Omental fat pad (tissue), 4 donors: Measurements from ENCODE around the gene CLPSL2. TPM values are rescaled to one million over a fixed set of nuclear protein-coding genes. Genes with fewer than 3 reads are reported as not detected.

Experiments
- ATAC-seq: fragments of 150-250 bp; one replicate; pipeline ENCODE4 v1.9.1; 2016; ENCODE audit warnings: mild to moderate bottlenecking, moderate library complexity; ENCODE audit not compliant: low FRiP score
- DNase-seq: peaks from one replicate; pipeline ENCODE4 v3.0.0-alpha.2; 2019; ENCODE audit warnings: low spot score
- CTCF ChIP-seq, 3 donors: fragments of 450-650 bp; IDR thresholded peaks; one replicate each; pipeline ENCODE4 v1.5.1; 2016 to 2017; ENCODE audit warnings: antibody characterized with exemption in 3 of 3, mild to moderate bottlenecking in 3 of 3, moderate library complexity in 2 of 3
- total RNA-seq, 4 donors: library from RNA; depleted of rRNA; stranded (reverse); fragments of >200 nt; gene quantifications; one replicate each; pipeline ENCODE4 v1.1.0, GENCODE V29; 2016

The CLPSL2 gene
- total RNA-seq, 4 donors from 2014 or later = not detected

GRCh38 chr6:35757456-35758123 lies 18.8 kb upstream of the CLPSL2 start:
- TF ChIP-seq CTCF (IDR thresholded peaks at IDR 0.05) = no peak
- DNase-seq (no peak), ATAC-seq (no peak)

- ATAC-seq (no peak), DNase-seq (no peak)
- TF ChIP-seq CTCF (IDR thresholded peaks at IDR 0.05) = no peak
Measured at GRCh38 chr6:35759426-35759825, 17.0 kb upstream of the CLPSL2 start.

- TF ChIP-seq CTCF (IDR thresholded peaks at IDR 0.05) = no peak
- ATAC-seq (no peak), DNase-seq (no peak)
Measured at GRCh38 chr6:35765739-35766138, 10.7 kb upstream of the CLPSL2 start.

GRCh38 chr6:35769211-35769610 lies 7.2 kb upstream of the CLPSL2 start:
- ATAC-seq = no peak
- DNase-seq = no peak
- no peak for TF ChIP-seq CTCF (IDR thresholded peaks at IDR 0.05)

- no peak for TF ChIP-seq CTCF (IDR thresholded peaks at IDR 0.05)
- ATAC-seq (no peak), DNase-seq (no peak)
Measured at GRCh38 chr6:35771343-35771627, 5.1 kb upstream of the CLPSL2 start.

GRCh38 chr6:35774116-35774794 lies 2.1 kb upstream of the CLPSL2 start:
- no peak for TF ChIP-seq CTCF (IDR thresholded peaks at IDR 0.05)
- ATAC-seq (no peak), DNase-seq (no peak)

GRCh38 chr6:35775031-35775430 lies 1.4 kb upstream of the CLPSL2 start:
- DNase-seq (no peak), ATAC-seq (no peak)
- no peak for TF ChIP-seq CTCF (IDR thresholded peaks at IDR 0.05)
